Measurements from ENCODE around the gene CR2.

DNA sequence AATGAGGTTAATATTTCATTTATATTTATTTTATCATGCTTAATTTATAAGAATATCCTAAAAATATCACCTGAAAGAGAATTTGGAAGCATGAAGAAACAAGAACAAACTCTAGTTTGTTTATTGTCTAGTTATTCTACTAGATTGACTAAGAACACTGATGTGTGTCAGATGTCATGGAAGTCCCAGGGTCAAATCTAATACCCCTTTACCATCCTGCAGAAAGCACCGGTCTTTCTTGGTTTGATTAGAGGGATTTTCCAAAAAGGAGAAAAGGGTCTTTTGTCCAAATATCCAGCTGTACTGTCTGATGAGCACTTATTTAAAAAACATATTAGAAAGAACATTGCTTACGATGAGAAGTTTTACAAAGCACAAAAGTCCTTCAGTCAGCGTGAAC is 20.7 kb upstream of the CR2 start:
- TF ChIP-seq, protein P1, sequence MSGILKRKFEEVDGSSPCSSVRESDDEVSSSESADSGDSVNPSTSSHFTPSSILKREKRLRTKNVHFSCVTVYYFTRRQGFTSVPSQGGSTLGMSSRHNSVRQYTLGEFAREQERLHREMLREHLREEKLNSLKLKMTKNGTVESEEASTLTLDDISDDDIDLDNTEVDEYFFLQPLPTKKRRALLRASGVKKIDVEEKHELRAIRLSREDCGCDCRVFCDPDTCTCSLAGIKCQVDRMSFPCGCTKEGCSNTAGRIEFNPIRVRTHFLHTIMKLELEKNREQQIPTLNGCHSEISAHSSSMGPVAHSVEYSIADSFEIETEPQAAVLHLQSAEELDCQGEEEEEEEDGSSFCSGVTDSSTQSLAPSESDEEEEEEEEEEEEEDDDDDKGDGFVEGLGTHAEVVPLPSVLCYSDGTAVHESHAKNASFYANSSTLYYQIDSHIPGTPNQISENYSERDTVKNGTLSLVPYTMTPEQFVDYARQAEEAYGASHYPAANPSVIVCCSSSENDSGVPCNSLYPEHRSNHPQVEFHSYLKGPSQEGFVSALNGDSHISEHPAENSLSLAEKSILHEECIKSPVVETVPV (CRISPR knock-in tag; IDR thresholded peaks at IDR 0.05) = no peak
- no peak for TF ChIP-seq ARNTL (CRISPR knock-in tag; IDR thresholded peaks at IDR 0.05; ENCODE audit: borderline replicate concordance, low read depth)
- TF ChIP-seq CSDC2 (CRISPR knock-in tag; IDR thresholded peaks at IDR 0.05) = no peak
